HG02623 (cell line): ENCODE results near the gene NPEPL1.

Source experiments
- ATAC-seq: cut with Tn5 transposase; IDR thresholded peaks from one replicate; pipeline ENCODE4 v1.9.1; 2021; ENCODE audit warnings: moderate library complexity; ENCODE audit not compliant: unreplicated experiment

The NPEPL1 gene

GRCh38 chr20:58700121-58700821, 7.7 kb downstream of the NPEPL1 start:
- ATAC-seq: no peak

DNA sequence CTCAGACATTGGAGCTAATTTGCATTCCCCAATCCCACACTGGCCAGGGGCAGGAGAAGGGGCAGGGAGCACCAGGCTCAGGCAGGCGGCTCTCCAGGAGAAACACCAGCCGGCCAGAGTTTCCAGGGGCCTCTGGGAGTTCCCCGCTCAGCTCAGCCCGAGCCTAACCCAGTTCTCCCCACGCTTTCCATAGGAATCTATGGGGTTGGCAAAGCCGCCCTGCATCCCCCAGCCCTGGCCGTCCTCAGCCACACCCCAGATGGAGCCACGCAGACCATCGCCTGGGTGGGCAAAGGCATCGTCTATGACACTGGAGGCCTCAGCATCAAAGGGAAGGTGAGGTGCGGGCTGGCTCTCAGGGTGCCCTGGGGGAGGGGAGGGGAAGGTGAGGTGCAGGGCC, 8.2 kb downstream of the NPEPL1 start:
- ATAC-seq: no peak

GRCh38 chr20:58701431-58702160, 9.0 kb downstream of the NPEPL1 start:
- ATAC-seq: no peak

- no peak for ATAC-seq
Observed at GRCh38 chr20:58702161-58702510, 9.5 kb downstream of the NPEPL1 start.

DNA sequence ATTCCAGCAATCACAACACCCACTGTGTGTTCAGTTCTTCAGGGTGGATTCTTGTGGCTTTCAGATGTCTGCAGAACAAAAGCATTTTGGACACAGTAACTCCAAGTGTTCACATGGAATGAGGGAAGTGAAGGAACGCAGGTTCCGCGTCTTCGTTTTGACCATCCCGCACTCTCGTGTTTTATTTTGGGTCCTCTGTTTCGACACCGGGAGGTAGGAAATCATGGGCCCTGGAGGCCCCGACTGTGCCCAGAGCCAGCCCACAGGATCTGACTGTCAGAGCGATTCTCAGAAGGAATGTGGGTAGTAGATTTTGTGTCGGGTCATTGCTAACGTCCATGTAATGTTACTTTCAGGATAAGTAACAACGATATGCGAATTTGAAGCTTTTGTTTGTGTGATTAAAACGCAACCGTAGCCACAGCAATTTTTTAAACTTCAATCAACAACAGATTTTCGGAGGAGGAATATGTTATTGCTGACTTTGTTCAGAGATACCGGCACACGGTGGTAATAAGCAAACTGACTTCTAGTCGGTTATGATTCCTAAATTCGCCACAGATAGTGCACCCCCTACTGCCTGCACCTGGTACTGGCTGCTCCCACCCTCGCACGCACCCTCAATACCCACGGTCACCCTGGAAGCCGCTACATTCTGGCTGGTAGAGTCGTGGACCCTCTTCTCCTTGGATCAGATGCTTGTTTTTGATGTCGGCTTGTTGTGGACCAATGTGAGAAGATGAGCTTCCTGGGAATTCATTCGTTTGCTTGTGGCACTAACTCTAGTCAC, 10.5 kb downstream of the NPEPL1 start:
- no peak for ATAC-seq

- no peak for ATAC-seq
Observed at GRCh38 chr20:58703765-58704371, 11.3 kb downstream of the NPEPL1 start.

GRCh38 chr20:58705208-58705926, 12.8 kb downstream of the NPEPL1 start:
- ATAC-seq: no peak

GRCh38 chr20:58706150-58706892, 13.7 kb downstream of the NPEPL1 start:
- ATAC-seq: no peak

GRCh38 chr20:58706975-58707681, 14.5 kb downstream of the NPEPL1 start:
- ATAC-seq: no peak

DNA sequence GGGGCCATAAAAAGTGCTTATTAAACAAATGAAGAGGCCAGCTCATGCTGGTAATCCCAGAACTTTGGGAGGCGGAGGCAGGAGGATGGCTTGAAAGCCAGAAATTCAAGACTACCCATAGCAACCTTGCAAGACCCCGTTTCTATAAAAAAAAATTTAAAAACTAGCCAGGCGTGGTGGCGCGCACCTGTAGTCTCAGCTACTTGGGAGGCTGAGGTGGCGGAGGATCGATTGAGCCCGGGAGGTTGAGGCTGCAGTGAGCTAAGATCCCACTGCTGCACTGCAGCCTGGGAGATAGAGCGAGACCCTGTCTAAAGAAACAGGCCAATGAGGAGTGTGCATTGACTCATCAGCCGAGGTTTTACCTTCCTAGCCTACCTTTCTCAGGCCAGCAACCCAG, 15.2 kb downstream of the NPEPL1 start:
- no peak for ATAC-seq

DNA sequence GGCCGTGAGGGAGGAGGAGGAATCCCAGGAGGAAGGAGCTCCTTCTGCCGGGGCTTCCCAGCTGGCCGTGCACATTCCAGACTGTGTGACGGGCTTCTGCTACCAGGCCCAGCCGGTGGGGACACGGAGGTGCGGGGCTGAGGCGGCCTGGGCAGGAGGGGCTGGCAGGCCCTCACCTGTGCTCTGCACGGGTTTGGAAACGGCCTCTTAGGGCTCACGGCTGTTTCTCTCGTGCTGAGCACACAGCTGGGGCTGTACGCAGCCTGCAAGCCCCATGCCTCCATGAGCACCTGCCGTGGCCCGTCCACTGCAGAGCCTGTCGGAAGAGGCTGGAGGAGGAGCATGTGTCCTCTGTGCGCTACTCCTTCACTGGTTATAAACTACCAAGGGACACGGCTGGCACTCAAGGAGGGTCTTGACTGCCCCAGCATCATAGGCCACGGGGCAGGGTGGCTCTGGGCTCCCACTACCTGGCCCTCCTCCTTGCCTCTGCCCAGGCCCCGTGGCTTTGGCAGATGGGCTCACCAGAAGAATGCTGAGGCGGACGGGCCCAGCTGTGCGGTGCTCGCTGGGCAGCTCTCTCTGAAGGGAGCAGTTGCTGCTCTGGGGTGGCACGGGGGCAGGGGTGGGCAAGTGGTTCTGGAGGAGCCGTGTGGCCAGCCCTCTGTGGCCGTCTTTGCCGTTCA, 15.8 kb downstream of the NPEPL1 start:
- ATAC-seq: no peak

- no peak for ATAC-seq
Observed at GRCh38 chr20:58709013-58709702, 16.6 kb downstream of the NPEPL1 start.

DNA sequence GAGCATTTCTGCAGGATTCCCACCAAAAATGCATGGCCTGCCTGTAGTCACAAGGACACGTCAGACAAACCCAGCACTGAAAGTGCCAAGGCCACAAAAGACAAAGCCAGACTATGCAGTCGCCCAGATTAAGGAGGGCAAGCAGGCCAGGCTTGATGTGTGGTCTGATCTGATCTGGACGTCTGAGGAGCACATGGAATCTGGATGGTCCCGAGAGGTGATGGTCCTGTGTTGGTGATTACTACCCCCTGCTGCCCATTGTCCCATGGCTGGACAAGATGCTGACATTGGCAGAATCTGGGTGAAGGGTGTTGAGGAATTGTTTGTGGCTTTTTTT, 17.1 kb downstream of the NPEPL1 start:
- no peak for ATAC-seq

GRCh38 chr20:58710481-58711265, 18.1 kb downstream of the NPEPL1 start:
- ATAC-seq: no peak

GRCh38 chr20:58711266-58712051, 18.9 kb downstream of the NPEPL1 start:
- no peak for ATAC-seq

- ATAC-seq: no peak
Observed at GRCh38 chr20:58712151-58712791, 19.7 kb downstream of the NPEPL1 start.
